GM12892 (cell line): ENCODE data around the gene RNF113B.

Experiments
- POLR2A ChIP-seq: IDR thresholded peaks from 2 replicates; pipeline ENCODE4 v1.6.1; 2011; ENCODE audit warnings: low read depth, low read length, control low read depth
- POLR2AphosphoS5 ChIP-seq: IDR thresholded peaks from 2 replicates; pipeline ENCODE4 v1.6.1; 2011; ENCODE audit warnings: low read depth, low read length, control low read depth

DNA sequence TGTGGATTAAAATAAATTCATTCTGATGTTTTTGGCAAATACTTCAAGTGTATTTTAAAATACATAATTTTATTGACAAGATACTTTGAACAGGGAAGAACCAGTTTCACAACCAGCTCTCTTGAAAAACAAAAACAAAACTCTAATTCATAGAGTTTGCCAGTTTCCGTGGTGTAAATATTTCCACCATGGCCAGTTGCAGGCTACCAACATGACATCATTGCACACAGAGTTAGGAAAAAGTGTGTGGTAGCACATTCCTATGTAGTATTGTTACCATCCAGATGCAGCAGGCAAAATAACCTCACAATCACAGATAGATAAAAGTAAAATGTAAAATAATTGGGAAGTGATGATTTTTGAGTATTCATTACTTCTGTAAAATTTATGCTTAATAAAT lies 7.7 kb upstream of the RNF113B start:
- TF ChIP-seq POLR2A, result no peak
- no peak for TF ChIP-seq POLR2AphosphoS5
